ENCODE data around the gene HOXA10.

- no peak for TF ChIP-seq CTCF (IDR thresholded peaks at IDR 0.05 in 4 of 5, conservative IDR thresholded peaks at IDR 0.05 in 1 of 5)
- no peak for TF ChIP-seq POLR2A (IDR thresholded peaks at IDR 0.05)
Observed at GRCh38 chr7:27211084-27211446, 36.9 kb upstream of the HOXA10 start.
